SU-DHL-6 (cell line): ENCODE data around the gene VTI1A.

Source experiments
- H2AFZ ChIP-seq: fragments of 200-600 bp; sonication (generic); 2 replicates; pipeline ENCODE4 v1.6.1; 2014; ENCODE audit warnings: low read depth, mild to moderate bottlenecking, moderate library complexity, mixed read lengths, antibody characterized with exemption, low read length; ENCODE audit not compliant: severe bottlenecking
- H3F3A ChIP-seq: fragments of 200-600 bp; shearing (Covaris generic); 2 replicates; pipeline ENCODE4 v1.6.0; 2016; ENCODE audit warnings: antibody characterized with exemption, mild to moderate bottlenecking; ENCODE audit not compliant: insufficient read depth
- H3K27ac ChIP-seq: fragments of 200-600 bp; sonication (generic); 2 replicates; pipeline ENCODE4 v1.5.1; 2016; ENCODE audit warnings: low read depth, mild to moderate bottlenecking, low read length, moderate library complexity, mixed read lengths
- H3K27me3 ChIP-seq: fragments of 200-600 bp; sonication (generic), shearing (Covaris generic); 2 replicates; pipeline ENCODE4 v1.6.0; 2014; ENCODE audit warnings: mild to moderate bottlenecking, low read length
- H3K36me3 ChIP-seq: fragments of 200-600 bp; sonication (generic); 2 replicates; pipeline ENCODE4 v1.6.1; 2014; ENCODE audit warnings: mild to moderate bottlenecking, low read length, mixed read lengths
- H3K4me2 ChIP-seq: fragments of 300-600, 200-600 bp; shearing (Covaris generic), sonication (generic); 2 replicates; pipeline ENCODE4 v1.6.0; 2014; ENCODE audit warnings: low read length, low read depth, mild to moderate bottlenecking; ENCODE audit not compliant: poor library complexity, severe bottlenecking
- H3K4me3 ChIP-seq: fragments of 200-600 bp; sonication (generic); 2 replicates; pipeline ENCODE4 v1.5.1; 2014; ENCODE audit warnings: antibody characterized with exemption, low read length, mild to moderate bottlenecking, mixed read lengths; ENCODE audit not compliant: insufficient read depth, poor library complexity, severe bottlenecking
- H3K79me2 ChIP-seq: fragments of 200-600 bp; sonication (generic); 2 replicates; pipeline ENCODE4 v1.6.1; 2014; ENCODE audit warnings: mild to moderate bottlenecking, low read length, moderate library complexity; ENCODE audit not compliant: insufficient read depth
- H3K9ac ChIP-seq: fragments of 200-600 bp; sonication (generic); 2 replicates; pipeline ENCODE4 v1.7.0; 2014; ENCODE audit warnings: mild to moderate bottlenecking, low read length
- H3K9me2 ChIP-seq: fragments of 200-600 bp; sonication (generic); replicated peaks from 2 replicates; pipeline ENCODE4 v1.6.1; 2014; ENCODE audit warnings: low read length; ENCODE audit not compliant: insufficient read depth
- H3K9me3 ChIP-seq: fragments of 200-600 bp; sonication (generic); 2 replicates; pipeline ENCODE4 v1.6.1; 2014; ENCODE audit warnings: low read length, mixed read lengths; ENCODE audit not compliant: insufficient read depth
- H4K20me1 ChIP-seq: fragments of 200-600 bp; sonication (generic); 2 replicates; pipeline ENCODE4 v1.6.1; 2014; ENCODE audit warnings: low read depth, mild to moderate bottlenecking, antibody characterized with exemption, low read length, moderate library complexity, mixed read lengths
- CTCF ChIP-seq: fragments of 200-600 bp; sonication (generic); IDR thresholded peaks from one replicate; pipeline ENCODE4 v1.5.1; 2017; ENCODE audit warnings: antibody characterized with exemption, mild to moderate bottlenecking, low read length, moderate library complexity; ENCODE audit not compliant: insufficient read depth, poor library complexity, severe bottlenecking
- EZH2phosphoT487 ChIP-seq: fragments of 200-600 bp; sonication (generic), shearing (Covaris generic); conservative IDR thresholded peaks from 2 replicates; pipeline ENCODE4 v1.6.1; 2018; ENCODE audit warnings: mild to moderate bottlenecking, antibody characterized with exemption, low read length, moderate library complexity, mixed read lengths

VTI1A gene

GRCh38 chr10:112409755-112410154 lies 37.3 kb upstream of the VTI1A start:
- Histone ChIP-seq H2AFZ (no peak overlapping the region), H4K20me1 (no peaks in the 10 kb centered on the region), H3K27me3 (no peaks in the 10 kb centered on the region), H3K27ac (no peak overlapping the region), H3K9me3 (no peaks in the 10 kb centered on the region), H3K36me3 (peaks cover 5% of the 10 kb centered on the region; the same call in 1 of the 2 replicates), H3K9me2 (no peaks in the 10 kb centered on the region), H3K4me3 (no peak overlapping the region), H3K79me2 (no peaks in the 10 kb centered on the region), H3K4me2 (no peak overlapping the region), H3K9ac (no peak overlapping the region), H3F3A (no peaks in the 10 kb centered on the region)
- TF ChIP-seq CTCF, result no peak
- TF ChIP-seq EZH2phosphoT487, result no peak

- Histone ChIP-seq H3K4me3 (no peak overlapping the region), H3F3A (no peaks in the 10 kb centered on the region), H3K9ac (no peak overlapping the region), H3K9me3 (no peaks in the 10 kb centered on the region), H2AFZ (no peak overlapping the region), H4K20me1 (no peaks in the 10 kb centered on the region), H3K9me2 (no peaks in the 10 kb centered on the region), H3K27ac (no peak overlapping the region), H3K36me3 (peaks cover 5% of the 10 kb centered on the region; the same call in 1 of the 2 replicates), H3K79me2 (no peaks in the 10 kb centered on the region), H3K4me2 (no peak overlapping the region), H3K27me3 (no peaks in the 10 kb centered on the region)
- TF ChIP-seq CTCF (no peak), EZH2phosphoT487 (no peak)
Measured at GRCh38 chr10:112412696-112413095, 34.3 kb upstream of the VTI1A start.

GRCh38 chr10:112421731-112422130 lies 25.3 kb upstream of the VTI1A start:
- Histone ChIP-seq H3K4me2 (no peak overlapping the region), H4K20me1 (no peaks in the 10 kb centered on the region), H3K27ac (no peak overlapping the region), H3K36me3 (peaks cover 7% of the 10 kb centered on the region; the same call in 1 of the 2 replicates), H3K9me2 (no peaks in the 10 kb centered on the region), H3K27me3 (no peaks in the 10 kb centered on the region), H3K9ac (no peak overlapping the region), H3K4me3 (no peak overlapping the region), H3F3A (0 out of 2 replicates have a peak, but pooled peaks cover 2% of the 10 kb centered on the region), H3K9me3 (no peaks in the 10 kb centered on the region), H2AFZ (no peak overlapping the region), H3K79me2 (no peaks in the 10 kb centered on the region)
- TF ChIP-seq EZH2phosphoT487 (no peak), CTCF (no peak)

GRCh38 chr10:112424651-112425050 lies 22.4 kb upstream of the VTI1A start:
- Histone ChIP-seq H3K9ac (no peak overlapping the region), H3K4me2 (no peak overlapping the region), H2AFZ (no peak overlapping the region), H3F3A (0 out of 2 replicates have a peak, but pooled peaks cover 6% of the 10 kb centered on the region), H3K27ac (no peak overlapping the region), H3K9me2 (no peaks in the 10 kb centered on the region), H3K9me3 (no peaks in the 10 kb centered on the region), H3K36me3 (peaks cover 7% of the 10 kb centered on the region; the same call in 1 of the 2 replicates), H4K20me1 (no peaks in the 10 kb centered on the region), H3K27me3 (no peaks in the 10 kb centered on the region), H3K4me3 (no peak overlapping the region), H3K79me2 (no peaks in the 10 kb centered on the region)
- TF ChIP-seq CTCF, result no peak
- TF ChIP-seq EZH2phosphoT487, result no peak
